Activated CD4-positive, alpha-beta T cell treated with anti-CD3 and anti-CD28 coated beads for 48 hours (primary cell): Measurements from ENCODE around the gene COPS9.

ENCODE experiments used
- DNase-seq: peaks from one replicate; pipeline ENCODE4 v3.0.0-alpha.2; 2020

COPS9 gene

DNA sequence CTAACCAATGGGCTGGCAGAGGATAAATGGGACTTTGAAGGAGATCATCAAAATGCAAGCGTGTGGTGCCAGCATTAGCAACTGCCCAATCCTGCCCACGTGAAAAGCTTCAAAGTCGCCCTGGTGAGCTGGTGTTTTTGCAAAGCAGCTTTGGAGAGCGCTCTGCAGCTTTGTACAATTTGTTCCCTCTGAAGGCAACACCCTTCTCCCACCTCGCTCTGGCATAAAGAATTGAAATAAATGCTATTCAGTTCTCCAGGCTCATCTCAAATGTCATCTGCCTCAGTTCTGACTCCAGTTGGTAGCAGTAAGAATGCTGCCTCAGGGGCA lies 3.5 kb downstream of the COPS9 start:
- no peak for DNase-seq

DNA sequence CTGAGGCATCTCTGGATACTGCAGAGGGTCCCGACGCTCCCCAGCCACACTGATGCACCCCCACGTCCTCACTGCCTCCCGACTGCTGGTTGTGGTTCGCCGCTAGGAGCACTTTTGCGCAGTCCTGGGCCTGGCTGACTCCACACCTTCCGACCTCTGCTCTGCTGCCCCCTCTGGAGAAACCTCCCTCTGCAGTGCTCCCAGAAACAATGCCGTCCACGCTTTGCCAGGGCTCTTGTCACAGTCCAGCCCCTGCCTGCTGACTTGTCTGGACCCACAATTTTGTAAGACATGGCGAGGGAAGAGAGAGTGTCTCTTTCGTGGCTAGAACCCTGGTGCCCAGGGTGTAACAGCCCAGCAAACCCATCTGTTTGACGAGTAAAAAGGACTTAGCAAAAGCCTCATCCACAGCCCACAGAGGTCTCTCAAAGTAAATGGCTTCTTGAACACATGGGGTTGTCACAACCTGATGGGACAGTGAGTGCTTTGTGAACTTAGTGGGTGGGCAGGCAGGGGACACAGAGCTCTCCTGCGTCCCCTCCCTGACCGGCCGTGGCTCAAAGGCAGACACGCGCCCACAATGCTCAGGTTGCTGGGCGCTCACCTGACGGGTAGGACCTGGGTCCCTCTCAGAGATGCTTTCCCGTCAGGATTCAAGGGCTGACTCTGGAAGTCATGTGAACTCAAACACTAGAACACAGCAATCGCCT lies 4.0 kb downstream of the COPS9 start:
- DNase-seq = peak; percentile 11

DNA sequence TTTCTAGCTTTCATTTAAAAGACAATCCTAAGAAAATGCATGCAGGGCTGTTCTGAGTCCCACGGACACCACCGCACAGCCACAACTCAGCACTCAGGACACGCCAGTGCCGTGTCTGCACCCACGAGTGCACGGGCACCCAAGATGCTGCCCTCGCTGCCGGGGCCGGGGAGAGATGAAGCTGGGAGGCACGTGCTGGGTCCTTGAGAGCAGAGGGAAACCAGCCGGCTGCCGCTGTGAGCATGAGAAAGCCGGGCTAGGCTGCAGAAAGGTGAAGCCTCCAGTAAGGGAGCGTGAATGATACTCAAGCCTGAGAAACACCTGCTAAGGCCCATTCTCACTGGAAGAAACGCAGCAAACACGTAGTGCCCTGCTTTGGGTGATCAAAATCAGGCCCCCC lies 4.8 kb downstream of the COPS9 start:
- DNase-seq = peak; percentile 0

DNA sequence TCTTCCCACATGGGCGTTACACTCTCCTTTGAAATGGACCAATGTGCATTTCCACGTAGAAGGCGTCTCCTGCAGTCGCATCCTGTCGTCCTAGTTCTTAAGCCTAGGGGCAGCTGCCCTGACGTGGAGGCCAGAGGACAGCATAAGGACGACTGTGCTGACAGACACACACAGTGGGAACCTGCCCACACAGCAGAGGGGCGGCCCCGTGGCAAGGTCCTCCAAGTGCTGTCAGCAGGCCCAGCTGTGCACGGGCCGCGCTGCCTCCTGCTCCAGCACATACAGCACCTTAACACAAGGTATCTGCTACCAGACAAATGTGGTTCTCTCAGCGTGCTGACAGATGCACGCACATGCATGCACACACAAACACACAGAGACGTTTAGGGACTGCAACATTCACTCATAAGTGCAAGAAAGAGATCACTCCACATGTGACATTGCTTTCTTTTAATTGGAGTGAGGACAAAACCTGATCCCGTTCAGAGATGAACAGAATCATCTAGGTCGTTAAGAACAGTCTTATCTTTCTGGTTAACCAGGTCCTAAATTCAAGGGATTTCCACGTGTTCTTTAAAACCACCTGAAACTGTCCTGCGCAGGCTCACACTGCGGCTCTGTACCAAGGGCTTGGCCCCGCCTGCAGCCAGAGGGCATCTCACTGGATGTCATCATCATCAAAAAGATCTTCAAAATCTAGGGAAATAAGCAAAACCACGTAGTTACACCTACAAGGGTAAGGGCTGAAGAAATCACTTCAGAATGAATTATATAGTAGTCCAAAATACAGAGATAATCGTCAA lies 5.5 kb downstream of the COPS9 start:
- no peak for DNase-seq

DNA sequence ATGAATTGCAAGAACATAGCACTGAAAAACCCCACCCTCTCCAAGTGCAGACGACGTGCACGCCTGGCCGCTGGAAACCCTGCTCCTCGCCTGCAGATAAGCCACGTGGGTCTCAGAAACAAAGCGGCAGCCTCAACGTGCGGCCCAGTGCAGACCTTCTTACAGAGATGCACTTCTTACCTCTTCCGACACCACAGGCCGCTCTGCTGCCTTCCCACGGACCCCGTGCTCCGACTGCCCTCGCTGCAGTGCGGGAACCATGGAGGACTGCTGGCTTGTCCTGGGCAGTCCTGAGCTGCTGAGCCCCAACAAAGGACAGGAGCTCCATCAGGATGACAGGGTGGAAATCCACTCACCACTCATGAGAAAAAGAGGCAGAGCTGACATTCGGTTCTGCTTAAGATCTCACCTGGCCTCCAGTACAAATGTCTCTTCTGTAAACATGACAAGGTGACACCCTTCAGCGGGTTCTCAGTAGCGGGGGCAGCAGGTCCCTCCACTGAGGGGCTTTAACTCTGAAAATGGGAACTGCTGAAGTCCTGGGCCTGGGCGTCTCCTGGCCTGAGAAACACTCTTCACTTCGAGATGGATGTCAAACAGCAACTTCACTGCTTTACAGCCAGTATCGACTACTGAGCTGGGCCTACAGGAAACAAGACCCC lies 6.2 kb downstream of the COPS9 start:
- peak; percentile 1 for DNase-seq

DNA sequence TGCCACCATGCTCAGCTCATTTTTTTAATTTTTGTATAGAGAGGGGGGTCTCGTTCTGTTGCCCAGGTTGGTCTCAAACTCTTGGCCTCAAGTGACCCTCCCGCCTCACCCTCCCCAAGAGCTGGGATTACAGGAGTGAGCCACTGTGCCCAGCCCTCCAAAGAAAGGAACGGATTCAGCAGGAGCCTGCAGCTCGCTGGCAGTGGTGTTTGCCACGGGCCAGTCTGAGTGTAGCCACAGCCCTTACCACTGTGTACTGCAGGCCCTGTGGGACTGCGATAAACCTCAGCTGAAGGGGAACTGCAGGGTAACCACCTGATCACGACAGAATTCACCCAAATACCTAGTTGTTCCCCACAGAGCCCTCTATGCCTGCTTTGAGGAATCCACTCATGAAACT lies 6.8 kb downstream of the COPS9 start:
- DNase-seq = peak; percentile 1

DNA sequence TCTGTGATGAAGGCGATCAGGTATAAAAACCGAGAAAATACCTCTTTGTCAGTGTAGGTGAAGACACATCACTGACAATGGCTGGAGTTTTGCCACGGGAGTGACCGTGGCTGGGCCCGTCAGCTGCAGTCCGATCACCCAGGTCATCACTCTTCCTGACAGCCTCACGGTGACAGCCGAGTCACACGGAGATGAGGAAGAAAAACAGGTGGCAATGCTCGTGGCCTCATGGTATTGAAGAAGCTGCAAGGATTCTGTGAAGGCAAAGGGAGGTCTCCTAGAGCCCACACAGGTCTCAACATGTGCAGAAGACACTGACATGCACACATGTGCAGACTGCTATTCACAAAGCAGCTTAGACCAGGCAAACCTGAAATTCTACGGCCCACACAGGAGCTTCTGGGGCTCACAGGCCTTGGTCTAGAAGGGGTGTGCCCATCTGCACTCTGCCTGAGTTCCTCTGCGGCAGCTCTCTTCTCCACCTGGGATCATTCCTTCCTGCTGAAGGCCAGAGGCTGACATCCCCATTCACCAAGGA lies 7.4 kb downstream of the COPS9 start:
- DNase-seq = peak; percentile 0

DNA sequence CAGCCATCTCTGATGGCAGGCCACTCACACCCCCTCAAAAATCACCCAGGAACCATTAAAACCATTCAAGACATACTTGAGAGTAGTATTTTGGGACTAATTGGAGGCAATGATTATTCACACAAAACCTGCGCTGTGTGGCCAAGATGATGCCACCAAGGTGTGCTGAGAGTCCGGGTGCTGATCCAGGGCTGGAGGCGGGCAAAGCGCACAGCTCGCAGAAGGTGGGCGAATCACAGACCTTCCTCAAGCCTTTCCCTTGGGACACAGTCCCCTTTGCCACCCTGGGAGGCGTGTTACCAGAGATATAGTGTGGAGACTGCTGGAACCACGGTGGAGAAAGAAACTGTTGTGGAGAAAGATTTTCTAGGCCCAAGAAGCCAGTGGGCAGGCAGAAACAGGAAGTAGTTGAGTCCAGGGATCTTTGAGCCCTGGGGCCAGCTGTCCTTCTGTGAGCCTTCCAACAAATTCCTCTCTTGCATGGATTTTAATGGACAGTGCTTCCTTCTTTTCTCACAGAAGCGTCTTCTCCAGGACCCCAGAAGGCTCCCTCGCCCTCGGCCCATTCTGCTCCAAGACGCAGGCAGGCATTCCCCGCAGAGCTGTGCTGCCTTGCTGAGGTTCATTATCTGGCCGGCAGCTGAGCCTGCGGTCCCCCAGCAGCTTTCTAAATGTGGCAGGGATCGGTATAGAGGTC lies 8.0 kb downstream of the COPS9 start:
- peak; percentile 0 for DNase-seq

DNA sequence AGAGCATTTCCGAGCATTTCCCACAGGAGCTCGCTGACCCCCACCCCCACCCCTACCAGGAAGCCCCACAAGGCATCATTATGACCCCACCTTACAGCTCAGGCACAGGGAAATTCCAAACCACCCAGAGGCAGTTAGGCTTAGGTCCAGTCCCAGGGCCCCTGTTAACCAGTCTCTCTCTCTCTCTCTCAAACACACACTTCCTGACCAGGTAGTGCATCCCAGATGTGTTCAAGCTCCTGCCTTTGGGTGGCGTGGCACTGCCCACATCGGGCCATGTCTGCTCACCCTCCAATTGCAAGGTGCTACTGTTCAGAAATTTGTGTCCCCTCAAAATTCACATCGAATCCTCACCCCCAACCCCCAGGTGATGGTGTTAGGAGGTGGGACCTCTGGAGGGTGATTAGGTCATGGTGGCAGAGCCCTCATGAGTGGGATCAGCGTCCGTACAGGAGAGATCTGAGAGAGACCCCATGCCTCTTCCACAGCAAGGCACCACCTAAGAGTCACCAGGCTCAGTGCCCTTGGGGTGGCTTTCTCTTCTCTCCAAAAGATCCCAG lies 8.8 kb downstream of the COPS9 start:
- peak; percentile 0 for DNase-seq

DNA sequence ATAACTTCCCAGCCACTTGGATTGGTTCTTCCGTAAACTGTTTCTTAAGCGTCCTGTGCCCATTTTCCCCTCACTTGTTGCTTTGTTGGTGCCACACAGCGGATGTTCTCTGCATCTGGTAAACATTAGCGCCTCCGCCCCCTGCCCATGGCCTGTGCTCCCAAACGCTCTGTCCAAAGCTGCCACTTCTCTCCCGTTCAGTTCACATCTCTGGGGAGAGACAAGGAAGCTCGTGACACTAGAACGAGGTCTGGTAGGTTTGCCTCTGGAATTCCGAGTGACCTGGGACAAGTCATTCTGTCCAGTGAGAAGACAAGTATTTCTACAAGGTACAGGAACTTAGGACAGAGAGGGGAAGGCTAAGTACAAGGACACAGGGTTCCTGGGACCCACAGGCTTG lies 9.4 kb downstream of the COPS9 start:
- DNase-seq = no peak

DNA sequence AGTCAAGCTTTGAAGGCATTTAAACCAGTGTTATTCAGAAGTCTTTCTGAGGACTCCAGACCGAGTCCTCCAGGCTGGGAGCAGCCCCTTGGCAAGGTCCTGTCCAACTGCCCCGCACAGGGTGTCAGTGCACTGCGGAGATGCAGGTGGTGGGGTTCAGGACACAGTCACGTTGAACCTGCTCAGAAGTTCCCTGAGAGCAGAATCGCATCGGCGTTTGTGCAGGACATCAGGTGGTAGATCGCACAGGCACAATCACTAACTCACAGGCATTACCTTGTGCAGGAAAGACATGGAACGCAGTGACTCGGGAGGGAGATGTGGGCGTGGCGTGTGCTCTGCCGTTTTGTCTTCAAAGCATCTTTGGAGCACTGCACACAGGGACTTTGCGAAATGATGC lies 10.4 kb downstream of the COPS9 start:
- DNase-seq = no peak

DNA sequence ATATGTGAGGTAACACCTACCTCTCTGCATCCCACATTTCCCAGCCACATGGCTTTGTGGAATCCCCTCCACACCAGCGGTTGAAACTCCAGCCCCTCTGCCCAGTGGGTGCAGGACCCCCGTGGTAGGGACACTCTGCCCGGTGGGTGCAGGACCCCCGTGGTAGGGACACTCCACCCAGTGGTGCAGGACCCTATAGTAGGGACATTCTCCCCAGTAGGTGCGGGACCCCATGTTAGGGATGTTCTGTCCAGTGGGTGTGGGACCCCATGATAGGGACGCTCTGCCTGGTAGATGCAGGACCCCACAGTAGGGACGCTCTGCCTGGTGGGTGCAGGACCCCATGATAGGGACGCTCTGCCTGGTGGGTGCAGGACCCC lies 11.5 kb downstream of the COPS9 start:
- no peak for DNase-seq

DNA sequence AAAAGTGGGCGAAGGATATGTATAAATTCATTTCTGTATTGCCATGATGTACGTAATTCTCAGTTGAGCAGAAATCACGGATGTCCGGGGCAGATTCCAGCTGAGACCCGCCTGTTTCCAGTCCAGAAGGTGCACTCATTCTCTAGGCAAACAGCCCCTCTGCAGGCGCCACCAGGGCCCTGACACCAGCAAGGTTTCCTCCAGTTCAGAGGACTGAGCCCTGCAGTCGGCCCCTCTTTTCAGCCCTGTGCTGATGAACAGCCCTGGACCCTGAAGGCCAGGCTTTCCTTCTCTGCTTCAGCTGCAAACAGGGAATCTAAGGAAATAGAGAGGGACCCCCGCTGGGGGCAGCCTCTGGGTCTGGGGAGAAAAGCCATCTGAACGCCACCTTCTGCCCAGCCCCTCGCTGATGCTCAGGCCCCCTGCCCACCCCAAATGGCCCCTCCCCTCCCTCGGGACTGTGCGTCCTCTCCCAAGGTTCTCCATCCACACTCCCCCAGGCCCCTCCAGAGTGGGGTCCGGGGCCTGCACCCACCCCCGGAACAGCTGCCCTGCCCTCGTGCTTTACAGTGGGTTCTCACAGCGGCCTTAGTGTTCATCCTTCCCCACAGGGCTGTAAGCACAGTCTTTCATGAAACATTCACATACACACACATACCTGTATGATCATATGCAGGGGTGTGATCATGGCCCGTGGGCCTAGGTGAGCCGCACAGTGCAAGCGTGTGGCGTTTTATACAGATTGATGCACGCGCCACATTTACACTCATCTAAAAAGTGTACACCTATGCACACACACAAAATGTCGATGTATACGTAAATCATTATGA lies 12.1 kb downstream of the COPS9 start:
- DNase-seq = no peak

DNA sequence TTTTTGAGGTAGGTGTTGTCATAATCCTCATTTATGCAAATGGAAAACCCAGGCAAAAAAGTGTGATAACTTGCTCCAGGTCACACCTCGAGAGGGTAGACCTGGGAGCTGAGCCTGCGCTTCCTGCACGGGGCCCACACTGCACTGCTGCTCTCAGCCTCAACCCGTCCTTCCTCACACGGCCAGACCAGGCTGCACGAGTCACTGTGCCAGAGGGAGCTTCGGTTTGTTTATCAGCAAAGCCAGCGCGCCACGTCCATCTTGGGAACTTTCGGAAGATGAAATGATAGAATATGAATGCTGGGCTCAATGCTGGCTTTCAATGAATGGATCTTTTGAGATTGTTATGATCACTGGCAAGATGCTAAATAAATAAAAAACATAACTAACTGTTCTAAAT lies 14.4 kb downstream of the COPS9 start:
- no peak for DNase-seq

DNA sequence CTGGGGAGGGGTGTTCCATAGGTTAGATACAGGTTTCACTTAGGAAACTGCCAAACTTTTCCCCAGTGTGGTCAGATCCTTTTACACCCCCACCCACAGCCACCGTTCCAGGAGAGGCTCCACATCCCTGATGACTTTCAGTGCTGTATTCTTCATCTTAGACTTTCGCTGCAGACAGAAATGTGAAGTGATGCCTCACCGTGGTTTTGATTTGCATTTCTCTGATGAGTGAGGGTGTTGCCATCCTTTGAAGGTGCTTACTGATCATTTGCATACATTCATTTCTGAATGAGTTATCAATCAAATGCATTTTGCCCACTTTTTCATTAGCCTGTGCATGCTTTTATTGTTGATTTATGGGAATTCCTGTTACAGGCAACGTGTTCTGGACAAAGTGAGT lies 14.9 kb downstream of the COPS9 start:
- DNase-seq = peak; percentile 41

DNA sequence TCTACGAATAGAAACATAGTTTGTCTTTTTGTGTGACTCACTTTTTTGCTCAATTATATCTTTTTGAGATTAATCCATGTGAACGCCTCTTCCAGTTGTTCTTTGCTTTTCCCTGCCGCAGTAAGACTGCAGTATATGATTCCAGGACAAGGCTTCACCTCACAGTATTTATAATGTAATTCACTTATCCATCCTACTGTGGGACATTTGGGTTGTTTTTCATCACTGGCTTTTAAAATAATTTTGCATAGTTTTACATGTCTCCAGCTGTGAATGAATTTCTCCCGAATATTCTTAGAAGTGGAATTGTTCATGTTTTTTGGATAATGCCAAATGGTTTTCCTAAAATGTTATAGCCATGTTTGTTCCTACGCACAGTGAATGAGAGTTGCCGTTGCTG lies 21.9 kb downstream of the COPS9 start:
- no peak for DNase-seq

DNA sequence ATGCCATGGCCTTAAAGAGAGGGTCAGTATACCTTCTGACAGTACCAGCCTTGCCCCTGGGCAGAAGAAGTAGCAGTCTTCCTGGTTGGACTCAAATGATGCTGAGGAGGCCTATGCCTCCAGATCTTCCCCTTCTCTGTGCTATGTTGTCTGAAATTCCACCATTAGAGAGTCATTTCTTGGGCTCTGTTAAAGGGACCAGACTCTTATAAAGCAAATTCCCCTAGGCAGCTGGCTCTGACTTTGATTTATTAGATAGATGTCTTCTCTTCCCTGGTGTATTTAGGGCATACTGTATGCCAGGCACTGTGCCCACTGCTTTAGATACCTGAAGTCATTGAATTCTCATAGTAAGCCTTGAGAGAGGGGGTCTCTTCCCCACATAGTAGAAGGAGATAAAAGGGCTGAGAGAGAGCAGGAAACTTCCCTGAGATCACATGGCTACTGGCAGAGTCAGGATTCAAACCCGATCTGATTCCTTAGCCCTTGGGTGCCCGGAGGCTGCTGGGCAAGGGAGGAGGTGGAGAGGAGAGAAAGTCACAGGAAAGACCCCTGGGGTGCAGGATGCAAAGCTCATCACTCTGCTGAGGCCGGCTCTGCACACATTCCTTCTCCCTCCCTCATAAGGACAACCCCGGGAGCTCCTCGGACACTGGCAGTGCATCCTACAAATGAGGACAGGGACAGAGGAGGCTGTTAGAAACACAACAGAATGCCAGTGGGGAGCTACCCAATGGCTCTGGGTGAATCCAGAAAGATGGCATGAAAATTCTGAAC lies 23.0 kb downstream of the COPS9 start:
- DNase-seq = no peak

DNA sequence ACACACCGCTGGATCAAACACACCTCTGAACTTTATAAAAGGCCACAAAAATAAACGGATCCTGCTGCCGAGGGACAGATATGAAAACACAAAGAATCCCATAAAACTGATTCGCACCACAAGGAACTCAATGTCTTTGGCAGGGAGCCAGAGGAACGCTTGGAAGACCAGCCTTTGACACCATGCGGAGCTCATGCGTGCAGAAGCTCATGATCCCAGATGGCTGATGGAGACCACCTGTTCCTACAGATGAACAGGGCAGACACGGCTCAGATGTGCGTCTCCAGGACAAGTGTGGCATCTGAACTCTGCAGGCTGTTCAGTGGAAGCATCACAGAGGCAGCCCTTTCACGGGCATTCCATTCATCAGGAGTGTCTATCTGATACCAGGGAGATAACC lies 24.9 kb downstream of the COPS9 start:
- DNase-seq = no peak

DNA sequence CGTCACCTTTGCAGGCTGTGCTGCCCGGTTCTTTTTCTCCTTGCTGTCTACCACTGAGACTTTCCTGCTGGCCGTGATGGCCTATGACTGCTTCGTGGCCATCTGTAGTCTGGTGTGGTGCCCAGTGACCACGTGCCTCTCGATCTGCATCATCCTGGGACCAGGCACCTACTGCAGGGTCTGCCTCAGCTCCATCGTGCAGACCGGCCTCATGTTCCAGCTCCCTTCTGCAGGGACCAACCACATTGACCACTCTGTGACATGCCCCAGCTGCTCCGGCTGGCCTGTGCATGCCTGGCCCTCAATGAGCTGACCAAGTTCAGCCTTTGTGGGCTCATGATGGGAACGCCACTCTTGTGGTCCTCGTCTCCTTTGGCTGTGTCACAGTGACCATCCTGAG lies 26.7 kb downstream of the COPS9 start:
- no peak for DNase-seq

DNA sequence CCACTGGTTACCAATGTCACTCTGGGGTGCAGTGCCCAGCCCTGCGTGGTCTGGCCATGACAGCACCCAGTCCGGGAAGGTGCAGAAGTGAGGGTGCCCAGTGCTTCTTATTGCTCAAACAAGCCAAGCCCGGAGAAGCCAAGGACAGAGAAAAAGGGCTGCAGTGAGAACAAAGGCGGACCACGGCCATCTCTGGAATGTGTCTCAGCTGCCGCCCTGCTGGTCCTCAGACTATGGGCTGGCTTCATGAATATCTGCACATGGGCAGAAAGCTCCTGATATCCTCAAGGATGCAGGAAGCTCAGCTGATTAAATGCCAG lies 28.7 kb downstream of the COPS9 start:
- DNase-seq = no peak

DNA sequence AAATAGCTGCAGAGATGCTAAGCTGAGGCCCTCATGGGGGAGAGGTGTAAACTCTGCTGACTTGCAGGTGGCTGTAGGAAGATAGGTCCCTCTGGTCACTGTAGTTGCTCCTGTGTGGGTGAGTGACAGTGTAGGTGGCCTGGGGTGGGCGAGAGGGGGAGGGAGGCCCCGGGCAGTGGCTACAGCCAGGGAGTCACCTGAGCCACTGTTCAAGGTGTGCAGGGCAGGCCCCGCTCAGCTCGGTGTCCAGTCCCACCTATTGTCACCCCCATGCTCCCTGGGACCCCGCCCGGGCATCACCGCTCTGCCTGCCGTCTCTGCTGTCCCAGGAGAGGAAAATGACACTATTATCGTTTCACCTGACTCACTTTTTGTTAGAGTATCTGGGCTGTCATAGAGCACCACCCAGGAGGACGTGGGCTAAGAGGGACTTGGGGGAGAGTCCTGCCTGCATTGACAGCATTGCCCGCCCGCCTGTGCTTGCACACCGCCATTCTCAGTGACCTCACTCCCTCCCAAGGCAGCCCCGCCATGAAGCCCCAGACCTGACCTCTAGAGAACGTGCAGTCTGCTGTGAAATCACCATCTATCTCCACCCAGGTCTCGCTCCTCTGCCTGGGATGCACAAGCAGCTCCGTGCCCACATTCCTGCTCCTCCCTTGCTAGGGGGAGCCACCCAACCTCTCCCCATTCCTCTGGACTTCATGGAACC lies 29.2 kb downstream of the COPS9 start:
- DNase-seq = no peak
